Stimulated activated naive CD8-positive, alpha-beta T cell treated with anti-CD3 and anti-CD28 coated beads, Interleukin-15, Interleukin-2, amounts not matched to agents 100 ng/mL and 50 ng/mL, for 24 hours (primary cell): ENCODE measurements around the gene ZCCHC8.
"Not testable (repeated sequence)": the region's sequence is repeated elsewhere in the genome, so short reads cannot be mapped to it uniquely, and the experiment has no call there.

ENCODE experiments used
- H3K27ac Mint-ChIP-seq: one replicate; pipeline ENCODE4 v1.8.0; 2021; ENCODE audit warnings: mild to moderate bottlenecking, mixed read lengths
- H3K27me3 Mint-ChIP-seq: one replicate; pipeline ENCODE4 v1.8.0; 2021; ENCODE audit warnings: mixed read lengths
- H3K36me3 Mint-ChIP-seq: one replicate; pipeline ENCODE4 v1.8.0; 2021; ENCODE audit warnings: low read depth, mixed read lengths
- H3K4me1 Mint-ChIP-seq: one replicate; pipeline ENCODE4 v1.8.0; 2021; ENCODE audit warnings: low read depth, mixed read lengths
- H3K4me3 Mint-ChIP-seq: one replicate; pipeline ENCODE4 v1.8.0; 2021; ENCODE audit warnings: mild to moderate bottlenecking, mixed read lengths
- H3K9me3 Mint-ChIP-seq: one replicate; pipeline ENCODE4 v1.8.0; 2021; ENCODE audit warnings: mixed read lengths

ZCCHC8 gene

DNA sequence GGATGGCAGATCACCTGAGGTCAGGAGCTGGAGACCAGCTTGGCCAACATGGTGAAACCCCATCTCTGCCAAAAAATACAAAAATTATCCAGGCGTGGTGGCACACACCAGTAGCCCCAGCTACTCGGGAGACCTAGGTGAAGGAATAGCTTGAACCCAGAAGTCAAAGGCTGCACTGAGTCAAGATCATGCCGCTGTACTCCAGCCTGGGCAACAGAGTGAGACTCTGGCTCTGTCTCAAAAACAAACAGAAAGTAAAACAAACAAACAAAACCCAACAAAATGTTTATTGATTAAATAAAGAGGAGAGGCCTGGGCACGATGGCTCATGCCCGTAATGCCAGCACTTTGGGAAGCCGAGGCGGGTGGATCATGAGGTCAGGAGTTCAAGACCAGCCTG, 5.5 kb downstream of the ZCCHC8 start:
- no peak overlapping the region for H3K4me3 Mint-ChIP-seq
- H3K27me3 Mint-ChIP-seq, result no peaks in the 10 kb centered on the region
- no peak overlapping the region for H3K27ac Mint-ChIP-seq
- H3K36me3 Mint-ChIP-seq, result peaks cover 41% of the 10 kb centered on the region
- H3K9me3 Mint-ChIP-seq, result no peaks in the 10 kb centered on the region
- H3K4me1 Mint-ChIP-seq, result peaks cover 23% of the 10 kb centered on the region

DNA sequence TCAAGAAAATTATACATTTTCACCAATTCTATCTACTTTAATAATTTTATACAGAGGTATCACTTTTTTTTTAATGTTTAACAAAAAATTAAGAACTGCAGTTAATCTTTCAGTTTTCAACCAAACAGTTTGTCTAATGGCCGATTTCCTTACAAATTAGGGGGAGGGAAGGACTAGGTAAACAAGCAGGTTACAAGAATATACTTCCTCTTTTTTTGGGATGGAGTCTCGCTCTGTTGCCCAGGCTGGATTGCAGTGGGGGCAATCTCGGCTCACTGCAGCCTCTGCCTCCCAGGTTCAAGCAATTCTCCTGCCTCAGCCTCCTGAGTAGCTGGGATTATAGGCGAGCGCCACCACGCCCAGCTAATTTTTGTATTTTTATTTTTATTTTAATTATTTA, 7.5 kb downstream of the ZCCHC8 start:
- peaks cover 47% of the 10 kb centered on the region for H3K36me3 Mint-ChIP-seq
- not testable (repeated sequence) for H3K27me3 Mint-ChIP-seq, H3K27ac Mint-ChIP-seq, H3K4me1 Mint-ChIP-seq, H3K9me3 Mint-ChIP-seq, H3K4me3 Mint-ChIP-seq

GRCh38 chr12:122491991-122492390, 8.7 kb downstream of the ZCCHC8 start:
- Mint-ChIP-seq H3K27ac (no peak overlapping the region), H3K4me3 (no peak overlapping the region), H3K36me3 (peaks cover 53% of the 10 kb centered on the region), H3K27me3 (no peaks in the 10 kb centered on the region), H3K4me1 (peaks cover 3% of the 10 kb centered on the region), H3K9me3 (no peaks in the 10 kb centered on the region)

GRCh38 chr12:122489038-122489437, 11.7 kb downstream of the ZCCHC8 start:
- Mint-ChIP-seq H3K36me3 (peaks cover 65% of the 10 kb centered on the region), H3K9me3 (no peaks in the 10 kb centered on the region), H3K27me3 (no peaks in the 10 kb centered on the region), H3K27ac (no peak overlapping the region), H3K4me3 (no peak overlapping the region), H3K4me1 (peaks cover under 1% of the 10 kb centered on the region)

DNA sequence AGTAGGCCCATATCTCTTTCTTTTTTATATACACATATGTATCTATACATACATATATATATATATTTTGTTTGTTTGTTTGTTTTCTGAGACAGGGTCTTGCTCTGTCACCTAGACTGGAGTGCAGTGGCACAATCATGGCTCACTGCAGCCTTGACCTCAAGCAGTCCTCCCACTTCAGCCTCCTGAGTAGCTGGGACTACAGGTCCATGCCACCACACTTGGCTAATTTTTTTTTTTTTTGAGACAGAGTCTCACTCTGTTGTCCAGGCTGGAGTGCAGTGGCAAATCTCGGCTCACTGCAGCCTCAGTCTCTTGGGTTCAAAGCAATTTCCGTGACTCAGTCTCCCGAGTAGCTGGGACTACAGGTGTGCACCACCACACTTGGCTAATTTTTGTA, 12.9 kb downstream of the ZCCHC8 start:
- H3K4me3 Mint-ChIP-seq, H3K4me1 Mint-ChIP-seq, H3K27ac Mint-ChIP-seq, H3K27me3 Mint-ChIP-seq, H3K9me3 Mint-ChIP-seq: not testable (repeated sequence)
- peaks cover 78% of the 10 kb centered on the region for H3K36me3 Mint-ChIP-seq

GRCh38 chr12:122486805-122487426, 13.8 kb downstream of the ZCCHC8 start:
- H3K27ac Mint-ChIP-seq, result no peak overlapping the region
- H3K27me3 Mint-ChIP-seq, result no peaks in the 10 kb centered on the region
- H3K36me3 Mint-ChIP-seq, result peaks cover 74% of the 10 kb centered on the region
- H3K4me1 Mint-ChIP-seq, result peaks cover 10% of the 10 kb centered on the region
- no peak overlapping the region for H3K4me3 Mint-ChIP-seq
- H3K9me3 Mint-ChIP-seq, result no peaks in the 10 kb centered on the region

- H3K36me3 Mint-ChIP-seq, result peaks cover 77% of the 10 kb centered on the region
- not testable (repeated sequence) for H3K4me1 Mint-ChIP-seq, H3K27me3 Mint-ChIP-seq, H3K27ac Mint-ChIP-seq, H3K4me3 Mint-ChIP-seq, H3K9me3 Mint-ChIP-seq
Measured at GRCh38 chr12:122486360-122486759, 14.4 kb downstream of the ZCCHC8 start.

GRCh38 chr12:122484385-122484784, 16.3 kb downstream of the ZCCHC8 start:
- H3K27me3 Mint-ChIP-seq, H3K4me3 Mint-ChIP-seq, H3K9me3 Mint-ChIP-seq, H3K4me1 Mint-ChIP-seq, H3K27ac Mint-ChIP-seq: not testable (repeated sequence)
- peaks cover 73% of the 10 kb centered on the region for H3K36me3 Mint-ChIP-seq

GRCh38 chr12:122483969-122484368, 16.8 kb downstream of the ZCCHC8 start:
- Mint-ChIP-seq H3K36me3 (peaks cover 73% of the 10 kb centered on the region), H3K4me1 (peaks cover 10% of the 10 kb centered on the region), H3K9me3 (no peaks in the 10 kb centered on the region), H3K27ac (peak overlapping the region; percentile 27), H3K4me3 (no peak overlapping the region), H3K27me3 (no peaks in the 10 kb centered on the region)

- peaks cover 10% of the 10 kb centered on the region for H3K4me1 Mint-ChIP-seq
- H3K27me3 Mint-ChIP-seq, result no peaks in the 10 kb centered on the region
- H3K9me3 Mint-ChIP-seq, result no peaks in the 10 kb centered on the region
- no peak overlapping the region for H3K27ac Mint-ChIP-seq
- no peak overlapping the region for H3K4me3 Mint-ChIP-seq
- peaks cover 78% of the 10 kb centered on the region for H3K36me3 Mint-ChIP-seq
Measured at GRCh38 chr12:122481861-122482260, 18.9 kb downstream of the ZCCHC8 start.

DNA sequence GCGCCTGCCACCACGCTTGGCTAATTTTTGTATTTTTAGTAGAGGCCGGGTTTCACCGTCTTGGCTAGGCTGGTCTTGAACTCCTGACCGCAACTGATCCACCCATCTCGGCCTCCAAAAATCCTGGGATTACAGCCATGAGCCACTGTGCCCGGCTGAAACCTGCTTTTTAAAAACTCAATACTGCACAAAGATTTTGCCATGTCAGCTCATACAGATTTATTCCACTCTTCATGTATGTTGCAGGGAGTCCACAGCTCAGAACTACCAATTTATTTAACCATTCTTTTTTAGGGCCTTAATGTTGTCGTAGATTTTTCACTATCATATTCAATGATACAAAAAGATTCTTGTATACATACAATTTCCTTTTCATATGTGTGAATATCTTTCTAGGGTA, 20.0 kb downstream of the ZCCHC8 start:
- H3K4me3 Mint-ChIP-seq, result no peak overlapping the region
- no peaks in the 10 kb centered on the region for H3K9me3 Mint-ChIP-seq
- peaks cover 12% of the 10 kb centered on the region for H3K4me1 Mint-ChIP-seq
- H3K36me3 Mint-ChIP-seq, result peaks cover 80% of the 10 kb centered on the region
- H3K27me3 Mint-ChIP-seq, result no peaks in the 10 kb centered on the region
- no peak overlapping the region for H3K27ac Mint-ChIP-seq

GRCh38 chr12:122474324-122474716, 26.4 kb downstream of the ZCCHC8 start:
- Mint-ChIP-seq H3K27me3 (no peaks in the 10 kb centered on the region), H3K36me3 (peaks cover 64% of the 10 kb centered on the region), H3K9me3 (no peaks in the 10 kb centered on the region), H3K27ac (peak overlapping the region; percentile 61), H3K4me1 (peaks cover 32% of the 10 kb centered on the region), H3K4me3 (no peak overlapping the region)

DNA sequence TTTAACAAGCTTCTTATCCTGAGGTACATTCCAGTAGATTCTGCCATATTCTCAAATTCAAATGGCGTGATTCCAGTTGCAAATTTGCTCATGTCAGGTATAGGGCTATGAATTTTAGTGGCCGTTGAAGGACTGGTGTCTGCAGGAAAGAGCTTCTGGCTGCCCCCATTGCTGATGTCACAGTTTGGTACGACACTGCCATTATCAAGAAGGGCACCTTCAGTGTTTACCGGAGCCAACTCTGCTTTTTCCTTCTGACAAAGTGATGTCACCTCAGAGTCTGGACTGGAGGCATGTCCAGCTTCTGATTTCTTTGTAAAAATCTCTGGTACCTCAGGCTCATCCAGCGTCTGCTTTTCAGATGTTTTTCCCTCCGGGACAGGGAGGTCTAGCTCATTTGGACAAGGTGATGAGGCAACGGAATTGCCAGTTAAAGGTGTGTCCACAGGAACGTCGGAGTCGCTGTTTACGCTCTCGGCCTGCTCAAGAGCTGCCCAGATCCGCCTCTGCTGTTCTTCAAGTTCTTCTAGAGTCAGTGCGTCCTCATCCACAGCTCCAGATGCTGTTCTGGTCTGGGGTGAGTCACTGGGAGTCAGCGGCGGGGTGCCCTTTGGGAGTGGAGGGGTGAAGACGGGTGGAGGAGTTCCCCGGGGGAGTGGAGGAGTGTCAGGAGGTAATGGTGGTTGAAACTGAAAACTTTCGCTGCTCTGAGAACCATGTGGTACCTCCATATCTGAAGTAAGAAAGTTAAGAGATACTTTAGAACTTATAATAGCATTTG, 27.0 kb downstream of the ZCCHC8 start:
- H3K4me1 Mint-ChIP-seq, result peaks cover 32% of the 10 kb centered on the region
- peak overlapping the region; percentile 71 for H3K27ac Mint-ChIP-seq
- H3K9me3 Mint-ChIP-seq, result no peaks in the 10 kb centered on the region
- peaks cover 60% of the 10 kb centered on the region for H3K36me3 Mint-ChIP-seq
- no peaks in the 10 kb centered on the region for H3K27me3 Mint-ChIP-seq
- peak overlapping the region; percentile 9 for H3K4me3 Mint-ChIP-seq

DNA sequence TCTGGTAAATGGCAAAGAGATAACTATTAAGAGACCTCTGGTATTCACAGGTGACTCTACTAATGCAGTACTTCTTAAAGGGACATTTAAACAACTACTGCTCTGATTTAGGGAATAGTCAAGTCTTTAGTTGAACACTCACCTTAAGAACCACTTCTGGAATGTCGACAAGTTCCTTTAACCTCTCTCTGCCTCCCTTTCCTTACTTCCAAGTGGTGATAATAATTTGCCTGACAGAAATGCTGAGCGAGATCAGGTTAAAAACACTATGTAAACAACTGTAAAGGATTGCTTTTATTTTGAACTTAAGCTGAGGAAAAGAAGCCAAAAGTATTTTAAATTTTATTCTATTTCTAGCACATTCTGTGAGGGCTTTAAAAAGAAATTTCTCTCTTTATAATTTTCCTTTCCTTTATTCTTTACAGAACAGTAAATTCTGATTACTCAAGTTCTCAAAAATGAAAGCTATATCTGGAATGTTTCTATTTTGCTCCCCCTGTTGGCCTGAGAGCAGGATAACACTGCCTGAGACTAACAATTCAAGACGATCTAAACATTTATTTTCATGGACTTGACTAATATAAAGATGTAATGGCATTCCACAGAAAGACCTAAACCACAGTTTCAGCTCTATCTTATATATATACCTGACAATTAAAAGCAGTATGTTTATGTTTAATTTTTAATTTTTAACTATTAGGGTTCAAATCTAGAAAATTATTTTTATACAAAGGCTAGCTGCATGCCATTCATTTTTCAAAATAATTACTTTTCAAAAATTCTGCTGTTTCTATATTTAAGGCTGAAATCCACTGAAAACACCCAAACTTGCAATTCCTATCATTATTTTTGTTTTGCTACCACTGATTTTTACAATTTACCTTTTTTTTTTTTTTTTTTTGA, 29.2 kb downstream of the ZCCHC8 start:
- H3K4me1 Mint-ChIP-seq, result peaks cover 32% of the 10 kb centered on the region
- H3K4me3 Mint-ChIP-seq, result no peak overlapping the region
- no peaks in the 10 kb centered on the region for H3K9me3 Mint-ChIP-seq
- H3K27ac Mint-ChIP-seq, result no peak overlapping the region
- H3K27me3 Mint-ChIP-seq, result no peaks in the 10 kb centered on the region
- H3K36me3 Mint-ChIP-seq, result peaks cover 42% of the 10 kb centered on the region

GRCh38 chr12:122470576-122470975, 30.2 kb downstream of the ZCCHC8 start:
- Mint-ChIP-seq H3K4me1 (peaks cover 28% of the 10 kb centered on the region), H3K36me3 (peaks cover 32% of the 10 kb centered on the region)
- H3K4me3 Mint-ChIP-seq, H3K27me3 Mint-ChIP-seq, H3K27ac Mint-ChIP-seq, H3K9me3 Mint-ChIP-seq: not testable (repeated sequence)
